ENCODE data around the gene RAD9A.

GRCh38 chr11:67364783-67365722, 26.7 kb upstream of the RAD9A start:
- TF ChIP-seq CTCF (IDR thresholded peaks at IDR 0.05; ENCODE audit: low read depth, low read length): no peak
- no peak for TF ChIP-seq EZH2phosphoT487 (IDR thresholded peaks at IDR 0.05; ENCODE audit: low read depth)
